Retinal pigment epithelial cell (primary cell): ENCODE data around the gene MYDGF.
"Not testable (repeated sequence)": the region's sequence is repeated elsewhere in the genome, so short reads cannot be mapped to it uniquely, and the experiment has no call there.

Experiments used
- DNase-seq: peaks from one replicate; pipeline ENCODE4 v3.0.0-alpha.2; 2010; ENCODE audit warnings: low read depth
- H3K4me3 ChIP-seq: 2 replicates; pipeline ENCODE4 v1.5.1; 2011; ENCODE audit warnings: mild to moderate bottlenecking, low read length, control low read depth, moderate library complexity
- CTCF ChIP-seq: conservative IDR thresholded peaks from 2 replicates; pipeline ENCODE4 v1.5.1; 2011; ENCODE audit warnings: low read depth, low read length, control low read depth, inconsistent platforms

The MYDGF gene

GRCh38 chr19:4684312-4685095 is 14.4 kb upstream of the MYDGF start:
- no peak overlapping the region for H3K4me3 ChIP-seq
- no peak for DNase-seq
- TF ChIP-seq CTCF = no peak

- no peak overlapping the region for H3K4me3 ChIP-seq
- no peak for TF ChIP-seq CTCF
- no peak for DNase-seq
These were observed 12.5 kb upstream of the MYDGF start for GRCh38 chr19:4682417-4683200.

- not testable (repeated sequence) for H3K4me3 ChIP-seq, DNase-seq
These were observed 9.9 kb upstream of the MYDGF start for GRCh38 chr19:4680021-4680420.

GRCh38 chr19:4678881-4679790 is 9.0 kb upstream of the MYDGF start:
- no peak for DNase-seq
- no peak overlapping the region for H3K4me3 ChIP-seq
- no peak for TF ChIP-seq CTCF

- H3K4me3 ChIP-seq = no peak overlapping the region
- DNase-seq = peak; percentile 14
- TF ChIP-seq CTCF = peak; percentile 76
These were observed 7.0 kb upstream of the MYDGF start for GRCh38 chr19:4676955-4677731.

GRCh38 chr19:4675346-4675745 is 5.2 kb upstream of the MYDGF start:
- no peak for DNase-seq
- TF ChIP-seq CTCF = no peak
- H3K4me3 ChIP-seq = no peak overlapping the region

- no peak overlapping the region for H3K4me3 ChIP-seq
- TF ChIP-seq CTCF = no peak
- no peak for DNase-seq
These were observed 3.6 kb upstream of the MYDGF start for GRCh38 chr19:4673726-4674125.
